ENCODE measurements around the gene TBC1D10B. TPM values are rescaled to one million over a fixed set of nuclear protein-coding genes. Genes with fewer than 3 reads are reported as not detected.

The TBC1D10B gene
- total and polyA plus RNA-seq, 7 donors: 24.5 to 50.0 (median 31.6) TPM

GRCh38 chr16:30377812-30378235 lies 7.5 kb upstream of the TBC1D10B start:
- 0 to 1% (median 0%) methylated on average over 32 to 39 of the region's 39 CpGs for whole genome bisulfite sequencing, 3 donors

GRCh38 chr16:30377050-30377811 lies 6.9 kb upstream of the TBC1D10B start:
- Histone ChIP-seq H3K27ac (peak overlapping the region; percentile 97), H3K4me3 (peak overlapping the region; percentile 71), H3K9me3 (no peaks in the 10 kb centered on the region), H3K27me3 (ENCODE audit: insufficient read depth in 3 of 3, low read length in 2 of 3) (no peaks in the 10 kb centered on the region), H3K36me3 (ENCODE audit: insufficient read depth in 1 of 2, low read depth in 1 of 2) (peaks cover 0 to 5% of the 10 kb centered on the region in 2 donors), H3K4me1 (peaks cover 42% of the 10 kb centered on the region)
- ATAC-seq (no peak), DNase-seq (no peak)
- no peak for TF ChIP-seq CTCF (IDR thresholded peaks at IDR 0.05)
- WGBS, 3 donors: 23 to 38% (median 34%) methylated on average over 26 to 29 of the region's 29 CpGs
- intact Hi-C loops (cut with DNase I): no loop called here

More at GRCh38 chr16:30377812-30378235, 7.5 kb upstream of the TBC1D10B start:
- peak overlapping the region; percentile 71 for H3K4me3 ChIP-seq
- ATAC-seq (peak; percentile 44 to 77 (median 64)), DNase-seq (peak; percentile 95 to 97)
- H3K4me1 ChIP-seq: peaks cover 36% of the 10 kb centered on the region
- no peak for TF ChIP-seq CTCF (IDR thresholded peaks at IDR 0.05)
- no peaks in the 10 kb centered on the region for H3K27me3 ChIP-seq (ENCODE audit: insufficient read depth in 3 of 3, low read length in 2 of 3)
- H3K9me3 ChIP-seq: no peaks in the 10 kb centered on the region
- peaks cover 0 to 5% of the 10 kb centered on the region in 2 donors for H3K36me3 ChIP-seq (ENCODE audit: insufficient read depth in 1 of 2, low read depth in 1 of 2)
- peak overlapping the region; percentile 97 for H3K27ac ChIP-seq
- intact Hi-C loops (cut with DNase I): loop anchor here in 1 of 2 donors (2.0 kb wide), 1 partner anchor 17 kb away; the partner anchor contains the start of gene ZNF48

DNA sequence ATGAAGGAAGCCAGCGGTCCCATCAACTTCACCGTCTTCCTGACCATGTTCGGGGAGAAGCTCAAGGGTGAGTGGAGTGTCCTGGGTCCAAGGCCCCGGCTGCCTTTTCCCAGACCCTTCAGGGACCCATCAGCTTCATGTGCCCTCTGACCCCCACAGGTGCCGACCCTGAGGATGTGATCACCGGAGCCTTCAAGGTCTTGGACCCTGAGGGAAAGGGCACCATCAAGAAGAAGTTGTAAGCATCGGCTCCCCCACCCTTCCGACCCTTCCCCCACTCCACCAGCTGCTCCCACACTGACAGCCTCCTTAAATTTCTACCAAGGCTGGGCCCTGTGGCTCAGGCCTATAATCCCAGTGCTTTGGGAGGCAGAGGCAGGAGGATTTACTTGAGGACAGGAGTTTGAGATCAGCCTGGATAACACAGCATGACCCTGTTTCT lies 6.2 kb upstream of the TBC1D10B start:
- H3K36me3 ChIP-seq (ENCODE audit: insufficient read depth in 1 of 2, low read depth in 1 of 2): peaks cover 0 to 5% of the 10 kb centered on the region in 2 donors
- DNase-seq (no peak), ATAC-seq (no peak)
- peak overlapping the region; percentile 71 for H3K4me3 ChIP-seq
- intact Hi-C loops (cut with DNase I): no loop called here
- no peaks in the 10 kb centered on the region for H3K27me3 ChIP-seq (ENCODE audit: insufficient read depth in 3 of 3, low read length in 2 of 3)
- peak overlapping the region; percentile 97 for H3K27ac ChIP-seq
- no peak for TF ChIP-seq CTCF (IDR thresholded peaks at IDR 0.05)
- H3K9me3 ChIP-seq: no peaks in the 10 kb centered on the region
- peaks cover 49% of the 10 kb centered on the region for H3K4me1 ChIP-seq
- 44 to 78% (median 51%) methylated on average over 8 of the region's 8 CpGs for WGBS, 3 donors

- Histone ChIP-seq H3K4me1 (peaks cover 53% of the 10 kb centered on the region), H3K27ac (peak overlapping the region; percentile 97), H3K9me3 (no peaks in the 10 kb centered on the region), H3K36me3 (ENCODE audit: insufficient read depth in 1 of 2, low read depth in 1 of 2) (peaks cover 0 to 5% of the 10 kb centered on the region in 2 donors), H3K4me3 (peak overlapping the region; percentile 71), H3K27me3 (ENCODE audit: insufficient read depth in 3 of 3, low read length in 2 of 3) (no peaks in the 10 kb centered on the region)
- TF ChIP-seq CTCF (IDR thresholded peaks at IDR 0.05): no peak
- WGBS, 3 donors: 45 to 65% (median 60%) methylated on average over 8 of the region's 8 CpGs
- intact Hi-C loops (cut with DNase I): no loop called here
- DNase-seq: peak in 1 of 2 donors; percentile 55
- no peak for ATAC-seq
Observed at GRCh38 chr16:30375864-30376263, 5.6 kb upstream of the TBC1D10B start.
